Stimulated activated effector memory CD8-positive, alpha-beta T cell treated with anti-CD3 and anti-CD28 coated beads, Interleukin-12 subunit alpha, Interleukin-12 subunit beta, amount 100 ng/mL, for 72 hours (primary cell): Measurements from ENCODE around the gene NIF3L1.
A peak's percentile ranks its signal among the peaks of the same experiment; 100 is the strongest.

Experiments
- ATAC-seq: fragments of 150-1000 bp; cut with Tn5 transposase; 2 replicates; pipeline ENCODE4 v1.10.0; 2021
- DNase-seq, 2 donors: peaks; one replicate each; pipeline ENCODE4 v3.0.0; 2021 to 2022; ENCODE audit warnings: low spot score in 2 of 2
- H3K27ac Mint-ChIP-seq: one replicate; pipeline ENCODE4 v1.8.0; 2022; ENCODE audit warnings: mild to moderate bottlenecking, mixed read lengths
- H3K36me3 Mint-ChIP-seq: one replicate; pipeline ENCODE4 v1.8.0; 2022; ENCODE audit warnings: mild to moderate bottlenecking, mixed read lengths
- H3K4me1 Mint-ChIP-seq: one replicate; pipeline ENCODE4 v1.8.0; 2022; ENCODE audit warnings: mixed read lengths
- H3K4me3 Mint-ChIP-seq: one replicate; pipeline ENCODE4 v1.8.0; 2022; ENCODE audit warnings: mild to moderate bottlenecking, mixed read lengths
- H3K9me3 Mint-ChIP-seq: one replicate; pipeline ENCODE4 v1.8.0; 2022; ENCODE audit warnings: mixed read lengths

Gene NIF3L1

DNA sequence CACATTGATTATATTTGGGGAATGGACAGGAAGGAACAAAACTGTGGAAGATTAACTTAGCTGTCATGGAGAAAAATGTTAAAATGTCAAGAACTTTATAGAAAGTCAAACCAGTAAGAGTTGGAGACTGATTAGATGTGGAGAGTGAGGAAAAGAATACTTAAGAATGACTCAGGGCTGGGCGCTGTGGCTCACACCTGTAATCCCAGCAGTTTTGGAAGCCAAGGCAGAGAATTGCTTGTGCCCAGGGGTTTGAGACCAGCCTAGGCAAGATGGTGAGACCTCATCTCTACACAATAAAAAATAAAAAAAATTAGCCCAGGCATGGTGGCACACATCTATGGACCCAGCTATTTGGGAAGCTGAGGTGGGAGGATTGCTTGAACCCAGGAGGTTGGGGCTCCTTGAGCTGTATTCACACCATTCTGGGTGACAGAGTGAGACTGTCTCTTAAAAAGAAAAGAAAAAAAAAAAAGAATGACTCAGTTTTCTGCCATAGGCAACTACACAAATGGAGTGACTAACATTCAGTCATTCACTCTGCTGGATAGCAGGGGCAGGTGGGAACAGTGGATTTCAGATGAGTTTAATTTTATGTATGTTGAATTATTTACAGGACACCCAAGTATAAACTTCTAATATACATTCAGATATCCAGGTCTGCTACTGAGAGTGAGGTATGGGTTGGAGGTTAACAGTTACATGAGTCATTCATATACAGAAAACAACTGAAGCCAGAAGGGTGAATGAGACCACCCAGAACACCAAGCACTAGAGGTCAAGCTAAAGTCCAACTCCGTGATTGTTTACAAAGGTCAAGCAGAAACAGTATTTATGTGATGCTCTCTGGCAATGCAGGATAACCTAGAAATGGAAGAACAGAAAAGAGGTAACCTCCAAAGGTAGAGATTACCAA, 40.4 kb downstream of the NIF3L1 start:
- DNase-seq (no peak), ATAC-seq (peak; percentile 94)
- Mint-ChIP-seq H3K4me3 (no peak overlapping the region), H3K9me3 (no peaks in the 10 kb centered on the region), H3K27ac (peak overlapping the region; percentile 73), H3K36me3 (peaks cover 100% of the 10 kb centered on the region), H3K4me1 (peaks cover 14% of the 10 kb centered on the region)

GRCh38 chr2:200930947-200931626, 41.9 kb downstream of the NIF3L1 start:
- no peak for DNase-seq
- Mint-ChIP-seq H3K9me3 (no peaks in the 10 kb centered on the region), H3K4me1 (peaks cover 14% of the 10 kb centered on the region), H3K4me3 (no peak overlapping the region), H3K27ac (no peak overlapping the region), H3K36me3 (peaks cover 100% of the 10 kb centered on the region)
- no peak for ATAC-seq

DNA sequence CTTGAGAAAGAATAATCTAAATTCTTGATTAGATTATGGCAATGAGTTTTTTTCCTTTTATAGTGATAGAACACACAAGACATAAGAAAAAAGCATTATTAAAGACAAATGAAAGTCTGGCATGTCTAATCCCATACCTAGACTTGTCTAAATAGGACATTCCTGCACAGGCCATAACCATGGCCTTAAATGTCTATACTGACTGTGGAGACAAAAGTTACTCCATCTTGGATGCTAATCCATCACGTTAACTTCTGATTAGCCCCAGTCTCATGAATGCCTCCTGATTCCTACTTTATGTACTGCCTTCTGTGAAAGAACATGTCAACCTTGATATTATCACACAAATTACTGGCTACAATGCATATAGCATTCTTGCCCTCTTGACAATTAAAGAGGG, 50.7 kb downstream of the NIF3L1 start:
- ATAC-seq (no peak), DNase-seq (no peak)
- H3K4me1 Mint-ChIP-seq: peaks cover 15% of the 10 kb centered on the region
- H3K36me3 Mint-ChIP-seq: peaks cover 97% of the 10 kb centered on the region
- H3K4me3 Mint-ChIP-seq: no peak overlapping the region
- H3K27ac Mint-ChIP-seq: no peak overlapping the region
- no peaks in the 10 kb centered on the region for H3K9me3 Mint-ChIP-seq

DNA sequence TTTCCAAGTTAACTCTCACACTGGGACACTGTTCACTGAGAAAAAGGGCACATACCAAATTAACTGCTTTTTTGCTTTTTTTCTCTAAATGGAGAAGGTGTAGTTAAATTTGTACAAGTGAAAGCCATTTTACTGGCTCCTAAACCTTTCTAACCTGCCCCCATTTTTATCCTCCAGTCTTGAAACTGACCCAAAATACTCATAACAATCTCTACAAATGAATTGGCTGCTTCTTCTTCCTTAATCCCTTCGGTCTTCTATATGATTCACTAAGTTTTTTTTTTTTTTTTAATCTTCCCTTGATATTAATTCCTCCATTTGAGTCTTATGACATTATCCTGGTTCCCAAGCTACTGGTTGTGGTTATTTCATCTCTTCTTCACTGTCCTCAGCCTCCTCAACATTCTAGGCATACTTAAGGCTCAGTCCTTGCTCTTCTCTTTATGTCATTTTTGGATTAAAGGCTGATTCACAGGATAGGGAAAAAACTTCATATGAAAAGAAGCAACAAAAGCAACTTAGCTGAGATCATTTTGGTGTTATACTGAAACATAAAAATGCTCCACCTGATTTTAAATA, 54.4 kb downstream of the NIF3L1 start:
- peak overlapping the region; percentile 55 for H3K4me3 Mint-ChIP-seq
- peaks cover 26% of the 10 kb centered on the region for H3K4me1 Mint-ChIP-seq
- DNase-seq (no peak), ATAC-seq (peak; percentile 78)
- peaks cover 90% of the 10 kb centered on the region for H3K36me3 Mint-ChIP-seq
- H3K9me3 Mint-ChIP-seq: no peaks in the 10 kb centered on the region
- H3K27ac Mint-ChIP-seq: peak overlapping the region; percentile 96

- H3K27ac Mint-ChIP-seq: peak overlapping the region; percentile 96
- ATAC-seq (peak; percentile 96), DNase-seq (peak; percentile 43 to 78)
- H3K36me3 Mint-ChIP-seq: peaks cover 90% of the 10 kb centered on the region
- no peaks in the 10 kb centered on the region for H3K9me3 Mint-ChIP-seq
- peaks cover 26% of the 10 kb centered on the region for H3K4me1 Mint-ChIP-seq
- H3K4me3 Mint-ChIP-seq: peak overlapping the region; percentile 55
These were observed 55.6 kb downstream of the NIF3L1 start for GRCh38 chr2:200944467-200945394.

- Mint-ChIP-seq H3K27ac (peak overlapping the region; percentile 96), H3K4me1 (peaks cover 26% of the 10 kb centered on the region), H3K36me3 (peaks cover 89% of the 10 kb centered on the region), H3K4me3 (peak overlapping the region; percentile 55), H3K9me3 (no peaks in the 10 kb centered on the region)
- ATAC-seq (no peak), DNase-seq (no peak)
These were observed 56.2 kb downstream of the NIF3L1 start for GRCh38 chr2:200945395-200945729.

DNA sequence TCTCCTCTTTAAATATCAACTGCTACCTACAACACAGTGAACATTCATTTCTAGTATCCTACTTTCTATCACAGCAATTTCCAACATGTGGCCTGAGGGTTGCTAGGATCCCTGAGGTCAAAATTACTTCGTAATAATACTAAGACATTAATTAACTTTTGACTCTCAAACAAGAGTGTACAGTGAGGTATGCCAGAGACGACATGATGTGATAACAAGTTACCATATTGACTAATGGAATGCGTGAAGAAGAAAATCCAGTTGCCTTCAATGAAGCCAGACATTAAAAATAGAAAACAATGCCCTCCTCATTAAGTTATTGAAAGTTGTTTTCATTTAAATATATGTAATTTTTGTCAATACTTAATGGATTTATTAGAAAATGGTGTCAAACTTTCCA, 61.2 kb downstream of the NIF3L1 start:
- peaks cover 90% of the 10 kb centered on the region for H3K36me3 Mint-ChIP-seq
- no peak for DNase-seq
- no peak overlapping the region for H3K27ac Mint-ChIP-seq
- no peak for ATAC-seq
- peaks cover 6% of the 10 kb centered on the region for H3K4me1 Mint-ChIP-seq
- no peaks in the 10 kb centered on the region for H3K9me3 Mint-ChIP-seq
- H3K4me3 Mint-ChIP-seq: no peak overlapping the region
